Erythroblast (primary cell): ENCODE data around the gene NHS.

Experiments
- GATA1 ChIP-seq: IDR thresholded peaks from 2 replicates; pipeline ENCODE4 v1.6.1; 2011; ENCODE audit warnings: low read depth, mild to moderate bottlenecking, control low read depth, low read length, moderate library complexity
- POLR2A ChIP-seq: IDR thresholded peaks from 2 replicates; pipeline ENCODE4 v1.6.1; 2011; ENCODE audit warnings: mild to moderate bottlenecking, low read length

DNA sequence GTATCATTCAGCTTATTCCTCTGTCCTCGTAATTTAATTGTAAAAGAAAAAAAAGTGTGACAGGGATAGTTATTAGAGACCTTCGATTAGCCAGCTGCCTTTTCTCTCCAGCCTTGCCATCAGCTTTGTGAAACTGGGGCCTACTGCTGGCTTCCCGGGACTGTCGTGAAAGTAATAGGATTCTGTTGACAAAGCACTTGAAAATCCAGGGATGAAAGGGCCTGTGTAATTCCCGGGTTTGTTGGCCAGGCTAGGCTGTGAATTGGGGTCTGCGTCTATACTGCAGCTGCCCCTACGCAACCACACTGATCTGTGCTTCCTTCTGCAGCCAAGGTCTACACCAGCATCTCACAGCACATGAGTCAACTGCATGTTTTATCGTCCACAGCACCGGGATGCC lies 241.9 kb downstream of the NHS start:
- no peak for TF ChIP-seq POLR2A
- no peak for TF ChIP-seq GATA1
